Esophagus squamous epithelium (tissue), 5 donors: ENCODE measurements around the gene CREB3L1. TPM values are rescaled to one million over a fixed set of nuclear protein-coding genes. Genes with fewer than 3 reads are reported as not detected.

Experiments used
- DNase-seq: peaks from one replicate; lab custom pipeline; 2025; lab: John Stamatoyannopoulos, UW
- H3K27ac ChIP-seq, 4 donors: fragments of 200-600 bp; sonication (generic); one replicate each; pipeline ENCODE4 v1.5.1; 2016 to 2019; ENCODE audit warnings: mild to moderate bottlenecking in 1 of 4
- H3K27me3 ChIP-seq, 4 donors: fragments of 200-600 bp; sonication (generic); 1 replicate in 3 of 4; 2 replicates in 1 of 4; pipeline versions ENCODE4 v1.5.1 to v1.6.0; 2017 to 2021; ENCODE audit warnings: antibody characterized with exemption in 1 of 4
- H3K36me3 ChIP-seq, 3 donors: fragments of 200-600 bp; sonication (generic); one replicate each; pipeline ENCODE4 v1.5.1; 2016 to 2019
- H3K4me1 ChIP-seq, 3 donors: fragments of 200-600 bp; sonication (generic); one replicate each; pipeline ENCODE4 v1.5.1; 2017 to 2019
- H3K4me3 ChIP-seq, 4 donors: fragments of 200-600 bp; sonication (generic); 1 replicate in 3 of 4; 2 replicates in 1 of 4; pipeline ENCODE4 v1.5.1; 2016 to 2019; ENCODE audit warnings: mild to moderate bottlenecking in 2 of 4, moderate library complexity in 1 of 4
- H3K9me3 ChIP-seq, 3 donors: fragments of 200-600 bp; sonication (generic); one replicate each; pipeline ENCODE4 v1.5.1; 2016 to 2019
- POLR2A ChIP-seq, 4 donors: fragments of 450-650 bp; IDR thresholded peaks; one replicate each; pipeline ENCODE4 v1.6.1; 2017; ENCODE audit warnings: antibody characterized with exemption in 4 of 4, mild to moderate bottlenecking in 4 of 4, moderate library complexity in 3 of 4
- WGBS, 2 donors: methylation state at CpG; one replicate each; pipeline ENCODE4 v1.1.5; 2018; 5-methylcytosine and 5-hydroxymethylcytosine counted together
- intact Hi-C: fragments of 100-400 bp; cut with DNase I; formaldehyde crosslinking; loops from one replicate; pipeline ENCODE4 v1.15.0; 2022
- total RNA-seq, 4 donors: library from RNA; depleted of rRNA; stranded (reverse); fragments of >200 nt; gene quantifications; one replicate each; pipeline ENCODE4 v1.1.0, GENCODE V29; 2016
- TF ChIP-seq, protein P1 (sequence below), 6 experiments: fragments of 450-650 bp in 4 of 6; fragments of 200-600 bp in 2 of 6; sonication (generic) in 2 of 6; IDR thresholded peaks; one replicate each; pipeline ENCODE4 v1.5.1; 2016 to 2019; ENCODE audit warnings: antibody characterized with exemption in 6 of 6, mild to moderate bottlenecking in 4 of 6, moderate library complexity in 4 of 6
- donor health status: DM: yes; HTN: yes; CAD: no.

Gene CREB3L1, protein sequence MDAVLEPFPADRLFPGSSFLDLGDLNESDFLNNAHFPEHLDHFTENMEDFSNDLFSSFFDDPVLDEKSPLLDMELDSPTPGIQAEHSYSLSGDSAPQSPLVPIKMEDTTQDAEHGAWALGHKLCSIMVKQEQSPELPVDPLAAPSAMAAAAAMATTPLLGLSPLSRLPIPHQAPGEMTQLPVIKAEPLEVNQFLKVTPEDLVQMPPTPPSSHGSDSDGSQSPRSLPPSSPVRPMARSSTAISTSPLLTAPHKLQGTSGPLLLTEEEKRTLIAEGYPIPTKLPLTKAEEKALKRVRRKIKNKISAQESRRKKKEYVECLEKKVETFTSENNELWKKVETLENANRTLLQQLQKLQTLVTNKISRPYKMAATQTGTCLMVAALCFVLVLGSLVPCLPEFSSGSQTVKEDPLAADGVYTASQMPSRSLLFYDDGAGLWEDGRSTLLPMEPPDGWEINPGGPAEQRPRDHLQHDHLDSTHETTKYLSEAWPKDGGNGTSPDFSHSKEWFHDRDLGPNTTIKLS
- total RNA-seq: 1 to 10 TPM in 1 of 4 donors, under 1 TPM in 3; 0.13 to 2.1 (median 0.63) TPM

DNA sequence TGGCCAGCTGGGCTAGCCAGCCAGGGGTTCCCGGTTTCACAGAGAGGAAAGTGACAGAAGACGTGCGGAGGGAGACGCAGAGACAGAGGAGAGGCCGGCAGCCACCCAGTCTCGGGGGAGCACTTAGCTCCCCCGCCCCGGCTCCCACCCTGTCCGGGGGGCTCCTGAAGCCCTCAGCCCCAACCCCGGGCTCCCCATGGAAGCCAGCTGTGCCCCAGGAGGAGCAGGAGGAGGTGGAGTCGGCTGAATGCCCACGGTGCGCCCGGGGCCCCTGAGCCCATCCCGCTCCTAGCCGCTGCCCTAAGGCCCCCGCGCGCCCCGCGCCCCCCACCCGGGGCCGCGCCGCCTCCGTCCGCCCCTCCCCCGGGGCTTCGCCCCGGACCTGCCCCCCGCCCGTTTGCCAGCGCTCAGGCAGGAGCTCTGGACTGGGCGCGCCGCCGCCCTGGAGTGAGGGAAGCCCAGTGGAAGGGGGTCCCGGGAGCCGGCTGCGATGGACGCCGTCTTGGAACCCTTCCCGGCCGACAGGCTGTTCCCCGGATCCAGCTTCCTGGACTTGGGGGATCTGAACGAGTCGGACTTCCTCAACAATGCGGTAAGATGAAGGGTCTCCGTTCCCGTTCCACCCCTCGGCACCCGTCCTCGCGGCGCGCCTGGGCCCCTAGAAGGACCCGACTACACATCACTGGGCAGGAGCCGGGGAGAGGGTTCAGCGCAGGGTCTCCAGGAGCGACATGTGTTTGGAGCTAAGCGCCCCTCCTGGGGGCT, at the start of gene CREB3L1:
CREB3L1 (plus strand) TSS at position 41 of the 765 bp plus-strand sequence; CDS start at position 491, 450 bp downstream.
- WGBS, 2 donors: 0 to 8% methylated on average over 8 to 11 of the region's 61 CpGs
- H3K36me3 ChIP-seq: no peaks in the 10 kb centered on the region

DNA sequence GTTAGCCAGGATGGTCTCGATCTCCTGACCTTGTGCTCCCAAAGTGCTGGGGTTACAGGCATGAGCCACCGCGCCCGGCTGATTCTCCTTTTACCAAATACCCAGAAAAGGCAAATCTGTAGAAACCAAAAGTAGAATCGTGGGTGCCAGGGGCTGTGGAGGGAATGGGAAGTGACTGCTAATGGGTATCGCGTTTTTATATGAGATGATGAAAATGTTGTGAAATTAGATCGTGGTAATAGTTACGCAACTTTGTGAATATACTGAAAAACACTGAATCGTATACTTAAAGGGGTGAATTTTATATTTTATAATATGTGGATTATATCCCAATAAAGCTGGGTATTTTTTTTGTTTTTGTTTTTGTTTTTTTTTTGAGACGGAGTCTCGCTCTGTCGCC, 48.2 kb upstream of the CREB3L1 start:
- TF ChIP-seq POLR2A (IDR thresholded peaks at IDR 0.05): no peak
- TF ChIP-seq, protein P1, sequence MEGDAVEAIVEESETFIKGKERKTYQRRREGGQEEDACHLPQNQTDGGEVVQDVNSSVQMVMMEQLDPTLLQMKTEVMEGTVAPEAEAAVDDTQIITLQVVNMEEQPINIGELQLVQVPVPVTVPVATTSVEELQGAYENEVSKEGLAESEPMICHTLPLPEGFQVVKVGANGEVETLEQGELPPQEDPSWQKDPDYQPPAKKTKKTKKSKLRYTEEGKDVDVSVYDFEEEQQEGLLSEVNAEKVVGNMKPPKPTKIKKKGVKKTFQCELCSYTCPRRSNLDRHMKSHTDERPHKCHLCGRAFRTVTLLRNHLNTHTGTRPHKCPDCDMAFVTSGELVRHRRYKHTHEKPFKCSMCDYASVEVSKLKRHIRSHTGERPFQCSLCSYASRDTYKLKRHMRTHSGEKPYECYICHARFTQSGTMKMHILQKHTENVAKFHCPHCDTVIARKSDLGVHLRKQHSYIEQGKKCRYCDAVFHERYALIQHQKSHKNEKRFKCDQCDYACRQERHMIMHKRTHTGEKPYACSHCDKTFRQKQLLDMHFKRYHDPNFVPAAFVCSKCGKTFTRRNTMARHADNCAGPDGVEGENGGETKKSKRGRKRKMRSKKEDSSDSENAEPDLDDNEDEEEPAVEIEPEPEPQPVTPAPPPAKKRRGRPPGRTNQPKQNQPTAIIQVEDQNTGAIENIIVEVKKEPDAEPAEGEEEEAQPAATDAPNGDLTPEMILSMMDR (IDR thresholded peaks at IDR 0.05): no peak

More for the DNA sequence above, at the start of gene CREB3L1:
- Histone ChIP-seq H3K4me3 (peak within 1 kb of the TSS; percentile 33 to 73 (median 49)), H3K4me1 (peaks cover 11 to 78% (median 26%) of the 10 kb centered on the region in 3 donors), H3K27me3 (peaks cover 0 to 69% (median 1%) of the 10 kb centered on the region in 4 donors), H3K27ac (peak within 1 kb of the TSS; percentile 9 to 60 (median 43)), H3K9me3 (no peaks in the 10 kb centered on the region)
- intact Hi-C loops: no loop called here
- DNase-seq: no peak
- no peak for TF ChIP-seq POLR2A (IDR thresholded peaks at IDR 0.05)
- TF ChIP-seq, protein P1 (IDR thresholded peaks at IDR 0.05): no peak

DNA sequence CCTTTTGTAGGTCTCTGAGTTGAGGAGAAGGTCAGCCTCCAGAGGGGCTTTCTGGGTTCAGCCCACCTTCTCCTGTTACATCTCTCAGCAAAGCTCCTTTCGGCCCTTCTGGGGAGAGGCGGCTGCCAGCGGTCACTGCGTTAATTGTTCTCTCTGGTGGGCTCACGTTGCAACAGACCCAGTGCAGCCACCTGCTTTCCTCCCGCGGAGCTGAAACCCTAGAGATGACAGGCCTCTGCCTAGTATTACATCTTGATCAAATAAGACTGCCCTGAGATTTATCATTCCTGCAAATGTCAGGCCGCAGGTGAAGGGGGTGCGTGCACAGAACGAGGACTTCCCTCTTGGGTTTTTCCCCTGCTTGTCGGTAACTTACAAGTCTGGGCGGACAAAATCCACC, 43.2 kb upstream of the CREB3L1 start:
- Histone ChIP-seq H3K27me3 (peaks cover 0 to 45% (median 0%) of the 10 kb centered on the region in 4 donors), H3K27ac (no peak overlapping the region), H3K4me3 (no peak overlapping the region), H3K4me1 (peaks cover 17 to 26% (median 18%) of the 10 kb centered on the region in 3 donors), H3K36me3 (no peaks in the 10 kb centered on the region), H3K9me3 (no peaks in the 10 kb centered on the region)
- DNase-seq: no peak
- TF ChIP-seq POLR2A (IDR thresholded peaks at IDR 0.05): no peak
- TF ChIP-seq, protein P1 (IDR thresholded peaks at IDR 0.05): no peak
- intact Hi-C loops: no loop called here
- 43 to 47% methylated on average over 10 to 12 of the region's 12 CpGs for WGBS, 2 donors

More for the DNA sequence above, 48.2 kb upstream of the CREB3L1 start:
- intact Hi-C loops: no loop called here
- 74 to 82% methylated on average over 12 to 13 of the region's 13 CpGs for WGBS, 2 donors
- no peaks in the 10 kb centered on the region for H3K4me1 ChIP-seq
- H3K9me3 ChIP-seq: no peaks in the 10 kb centered on the region
- no peak overlapping the region for H3K27ac ChIP-seq
- no peak overlapping the region for H3K4me3 ChIP-seq
- DNase-seq: no peak
- H3K27me3 ChIP-seq: peaks cover 0 to 24% (median 0%) of the 10 kb centered on the region in 4 donors
- H3K36me3 ChIP-seq: no peaks in the 10 kb centered on the region

DNA sequence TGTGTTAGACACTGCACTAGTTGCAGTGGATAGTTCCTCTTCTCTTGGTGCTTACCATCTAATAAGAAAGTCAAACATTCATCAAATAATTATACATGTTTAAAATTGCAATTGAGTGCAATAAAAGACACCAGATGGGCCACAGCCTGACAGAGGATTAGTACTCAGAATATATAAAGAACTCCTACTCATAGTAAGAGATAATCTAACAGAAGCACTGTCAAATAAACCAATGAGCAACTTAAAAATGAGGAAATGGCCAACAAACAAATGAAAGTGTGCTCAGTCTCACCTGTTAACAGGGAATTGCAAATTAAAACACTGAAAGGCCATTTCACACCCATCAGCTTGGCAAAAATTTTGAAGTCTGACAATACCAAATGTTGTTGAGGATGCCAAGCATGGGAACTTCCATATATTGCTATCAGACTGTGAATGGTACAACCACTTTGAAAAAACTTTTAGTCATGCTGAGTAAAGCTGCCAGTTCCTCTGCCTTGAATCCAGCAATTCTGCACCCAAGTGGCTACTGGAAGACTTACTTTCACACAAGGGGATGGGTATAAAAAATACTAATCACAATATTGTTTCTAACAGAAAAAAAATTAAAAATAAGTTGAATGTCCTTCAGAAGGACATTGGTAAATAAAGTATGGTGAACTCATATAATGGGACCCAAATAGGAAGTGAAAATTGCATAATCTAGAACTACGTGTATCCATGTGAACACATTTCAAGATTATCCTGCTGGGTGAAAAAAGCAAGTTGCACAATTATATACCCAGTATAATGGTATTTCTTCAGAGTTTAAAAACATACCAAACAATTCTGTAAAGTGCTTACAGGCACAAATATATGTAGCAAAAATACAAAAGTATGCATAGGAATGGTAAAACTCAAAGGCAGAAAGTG, 41.4 kb upstream of the CREB3L1 start:
- TF ChIP-seq, protein P1 (IDR thresholded peaks at IDR 0.05): no peak
- no peak for TF ChIP-seq POLR2A (IDR thresholded peaks at IDR 0.05)
- peaks cover 18 to 33% (median 20%) of the 10 kb centered on the region in 3 donors for H3K4me1 ChIP-seq
- 42 to 48% methylated on average over 1 of the region's 1 CpG for WGBS, 2 donors
- no peak overlapping the region for H3K4me3 ChIP-seq
- peak overlapping the region in 1 of 4 donors; percentile 7 for H3K27ac ChIP-seq
- H3K36me3 ChIP-seq: no peaks in the 10 kb centered on the region
- H3K9me3 ChIP-seq: no peaks in the 10 kb centered on the region
- H3K27me3 ChIP-seq: peaks cover 0 to 45% (median 0%) of the 10 kb centered on the region in 4 donors
- intact Hi-C loops: loop anchor here (5.0 kb wide), 1 partner anchor 71 kb away; no protein-coding TSS in a partner anchor
- DNase-seq: no peak
